HG03060 (cell line): Measurements from ENCODE around the gene COL1A2.
A peak's percentile ranks its signal among the peaks of the same experiment; 100 is the strongest.

Experiments used
- ATAC-seq: cut with Tn5 transposase; IDR thresholded peaks from one replicate; pipeline ENCODE4 v1.9.1; 2021; ENCODE audit warnings: low read depth, moderate number of reproducible peaks; ENCODE audit not compliant: unreplicated experiment

The COL1A2 gene

DNA sequence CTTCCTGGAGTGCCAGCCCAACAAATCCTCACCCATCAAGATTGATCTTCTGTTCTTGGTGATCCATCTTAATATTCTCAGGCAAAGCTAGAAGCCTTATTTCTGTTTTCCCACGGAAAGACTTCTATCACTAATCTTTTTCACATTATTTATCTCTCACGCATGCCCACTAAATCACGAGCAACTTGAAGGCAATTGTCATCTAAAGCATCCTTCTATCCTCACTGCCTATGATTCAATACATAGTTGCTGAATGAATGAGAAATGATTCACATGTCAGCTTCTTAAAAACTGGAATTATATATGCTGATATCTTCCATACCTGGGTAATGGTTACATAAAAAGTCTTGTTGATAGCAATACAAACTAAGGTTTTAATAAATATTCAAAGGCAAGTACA is 12.6 kb upstream of the COL1A2 start:
- ATAC-seq, result no peak

DNA sequence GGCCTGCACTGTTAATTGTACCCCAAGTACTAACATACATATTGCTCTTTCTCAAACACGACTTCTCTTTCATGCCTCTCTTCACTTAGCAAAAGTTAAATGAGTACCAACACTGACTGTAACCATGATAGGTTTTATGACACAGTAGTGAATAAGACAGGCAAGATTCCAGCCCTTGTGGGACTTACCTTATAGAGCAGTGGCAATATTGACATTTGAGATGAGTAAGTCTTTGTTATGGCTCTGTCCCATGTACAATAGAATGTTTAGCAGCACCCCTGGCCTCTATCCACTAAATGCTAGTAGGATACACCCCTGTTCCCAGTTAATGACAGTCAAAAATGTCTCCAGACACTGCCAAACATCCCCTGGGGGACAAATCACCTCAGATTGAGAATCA is 11.9 kb upstream of the COL1A2 start:
- ATAC-seq, result no peak

DNA sequence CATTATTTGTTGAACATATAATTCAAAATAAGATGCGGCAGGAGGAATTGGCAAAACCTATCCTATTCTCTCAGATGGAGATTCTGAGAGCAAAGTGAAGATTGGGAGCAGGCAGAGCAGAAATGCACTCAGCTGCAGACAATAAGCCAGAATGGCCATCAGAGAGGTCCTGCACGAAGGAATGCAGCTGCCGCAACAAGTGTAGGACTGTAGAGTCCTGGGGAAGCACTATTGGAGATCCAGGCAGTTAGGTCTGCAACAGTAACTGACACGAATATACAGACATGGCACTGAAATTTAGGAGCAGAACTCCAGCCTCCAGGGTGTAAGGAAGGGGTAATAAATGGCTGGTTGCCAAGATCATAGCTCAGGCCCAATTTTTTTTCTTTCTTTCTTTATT is 10.4 kb upstream of the COL1A2 start:
- ATAC-seq, result no peak

DNA sequence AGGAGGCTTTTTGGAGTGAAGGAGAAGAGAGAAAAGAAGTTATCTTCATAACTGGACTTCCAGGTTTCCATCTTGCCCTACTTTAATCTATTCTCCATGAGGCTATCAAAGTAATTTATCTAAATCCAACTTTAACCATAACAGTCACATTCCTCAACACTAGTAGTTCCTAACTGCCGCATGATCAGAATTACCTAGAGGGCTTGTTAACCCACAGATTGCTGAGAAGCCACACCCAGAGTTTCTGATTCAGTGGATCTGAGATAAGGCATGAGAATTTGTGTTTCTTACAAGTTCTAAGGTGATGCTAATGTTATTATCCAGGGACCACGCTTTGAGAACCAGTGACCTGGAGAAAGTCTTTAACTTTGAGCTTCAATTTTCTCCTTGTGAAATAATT is 8.3 kb upstream of the COL1A2 start:
- no peak for ATAC-seq

DNA sequence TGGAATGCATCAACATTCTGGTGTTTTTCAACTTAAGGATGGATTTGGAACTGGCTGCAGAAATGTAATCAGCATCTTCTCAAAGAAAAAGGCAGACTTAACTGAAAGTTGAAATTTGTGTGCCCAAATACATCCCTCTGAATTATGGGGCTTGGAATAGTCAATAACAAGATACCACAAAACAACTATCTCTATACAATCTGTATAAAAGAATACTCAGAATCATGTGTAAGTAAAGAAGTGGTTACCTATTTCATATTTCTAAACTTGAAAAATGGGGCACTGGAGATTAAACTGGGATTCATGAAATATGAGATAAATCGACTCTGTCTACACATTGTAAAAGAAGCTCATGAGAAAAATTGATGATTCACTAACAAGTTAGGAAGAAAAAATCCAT is 6.2 kb upstream of the COL1A2 start:
- ATAC-seq, result no peak

DNA sequence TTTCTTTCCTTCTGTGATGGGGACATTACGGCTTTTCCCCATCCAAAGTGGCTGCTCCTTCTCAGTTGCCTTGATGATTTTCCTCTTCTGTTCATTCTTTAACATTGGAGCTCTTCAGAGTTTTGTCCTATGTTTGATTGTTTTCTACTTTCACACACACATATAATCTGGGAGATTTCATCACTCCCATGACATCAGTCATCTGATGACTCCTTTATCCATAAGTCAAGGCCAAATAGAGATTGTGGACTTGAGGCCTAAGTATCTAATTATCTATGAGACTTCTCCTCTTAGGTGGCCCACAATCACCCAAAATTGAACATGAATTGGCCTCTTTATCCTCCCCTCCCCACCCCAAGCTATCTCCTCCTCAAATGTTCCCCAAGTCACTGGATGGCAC is 5.3 kb upstream of the COL1A2 start:
- ATAC-seq, result no peak

DNA sequence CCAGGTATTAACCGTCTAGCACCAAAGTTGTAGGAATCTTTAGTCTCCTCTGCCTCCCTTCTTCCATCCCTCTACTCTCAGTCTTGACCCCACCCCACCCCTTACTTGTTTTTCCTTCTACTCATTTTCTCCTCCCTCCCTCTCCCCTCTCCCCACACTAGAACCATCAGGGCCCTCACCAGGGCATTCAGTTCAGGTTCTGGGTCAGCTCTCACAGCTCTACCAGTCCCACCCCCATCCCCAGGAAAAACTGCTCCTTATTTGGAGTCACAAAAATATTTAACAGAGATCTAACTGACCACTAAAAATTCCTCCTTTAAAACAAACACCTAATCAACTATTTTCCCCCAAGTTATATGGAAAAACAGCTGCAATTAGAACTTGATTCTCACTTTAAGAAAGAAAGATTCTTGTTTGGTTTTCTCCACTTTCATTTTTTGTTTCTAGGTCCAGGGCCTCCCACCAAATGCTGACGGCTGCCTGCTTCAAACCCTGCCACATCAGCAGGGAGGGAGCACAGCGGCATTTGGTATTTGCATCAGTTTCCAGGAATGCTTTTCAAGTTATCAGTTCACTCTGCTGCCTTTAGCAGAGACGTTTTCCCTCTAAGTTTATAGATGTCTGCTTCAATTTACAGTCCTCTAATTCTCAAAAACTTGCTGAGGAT is 2.8 kb upstream of the COL1A2 start:
- no peak for ATAC-seq

DNA sequence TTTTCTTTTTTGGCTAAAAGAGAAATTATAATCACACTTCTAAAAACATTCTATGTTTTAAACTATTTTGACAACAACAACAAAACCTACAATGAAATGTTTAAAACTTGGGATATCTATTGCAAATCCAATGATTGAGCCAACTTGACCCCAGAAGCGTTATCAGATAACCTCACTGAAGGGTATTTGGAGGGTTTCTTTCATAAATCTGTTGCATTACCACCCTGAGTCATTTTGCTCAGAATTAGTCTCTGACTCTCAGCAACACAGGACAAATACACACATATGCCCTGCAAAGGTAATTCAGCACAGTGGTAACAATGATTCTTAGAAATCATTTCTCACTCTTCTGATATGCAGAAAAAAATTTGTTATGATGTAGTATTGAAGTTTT is 2.3 kb upstream of the COL1A2 start:
- no peak for ATAC-seq

DNA sequence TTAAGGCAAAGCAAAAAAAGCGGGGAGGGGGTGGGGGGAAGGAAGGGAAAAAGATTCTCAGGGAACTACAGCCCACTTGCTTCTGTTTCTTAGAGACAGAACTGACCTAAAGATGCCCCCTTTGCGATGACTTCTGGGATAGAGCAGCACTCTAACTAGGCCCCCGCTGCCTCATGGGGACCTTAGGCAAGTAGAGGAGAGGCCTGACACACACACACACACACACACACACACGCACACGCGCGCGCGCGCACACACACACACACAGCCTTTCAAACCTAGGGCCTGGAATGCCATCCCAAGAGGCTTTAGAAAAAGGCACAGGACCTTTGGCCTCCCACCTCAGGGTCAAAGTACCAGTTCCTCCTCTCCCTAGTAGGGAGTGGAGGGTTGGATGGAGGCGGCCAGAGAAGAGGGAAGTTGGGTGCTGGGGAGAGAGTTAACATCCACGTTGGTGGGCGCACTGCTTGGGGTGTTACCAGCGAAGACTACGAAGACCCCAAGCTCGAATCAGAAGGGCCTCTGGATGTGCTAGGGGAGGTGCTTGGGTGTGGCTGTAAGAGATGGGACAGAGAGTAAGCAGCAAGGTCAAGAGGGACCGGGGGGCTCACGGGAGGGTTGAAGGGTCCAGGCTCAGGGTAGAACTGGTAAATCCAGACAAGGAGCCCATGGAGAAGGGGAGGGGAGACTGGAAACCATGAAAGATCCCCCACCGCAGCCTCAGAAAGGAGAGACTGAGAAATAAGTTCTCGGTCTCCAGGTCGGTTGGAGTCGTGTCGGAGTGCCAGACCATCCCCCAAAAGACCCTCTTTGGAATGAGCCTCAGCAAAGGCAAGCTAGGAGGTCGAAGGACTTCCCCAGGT is 1.2 kb upstream of the COL1A2 start:
- no peak for ATAC-seq

DNA sequence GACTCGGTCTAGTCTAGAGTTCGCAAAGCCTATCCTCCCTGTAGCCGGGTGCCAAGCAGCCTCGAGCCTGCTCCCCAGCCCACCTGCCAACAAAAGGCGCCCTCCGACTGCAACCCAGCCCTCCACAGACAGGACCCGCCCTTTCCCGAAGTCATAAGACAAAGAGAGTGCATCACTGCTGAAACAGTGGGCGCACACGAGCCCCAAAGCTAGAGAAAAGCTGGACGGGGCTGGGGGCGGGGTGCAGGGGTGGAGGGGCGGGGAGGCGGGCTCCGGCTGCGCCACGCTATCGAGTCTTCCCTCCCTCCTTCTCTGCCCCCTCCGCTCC is 622 bp upstream of the COL1A2 start:
- ATAC-seq, result no peak

DNA sequence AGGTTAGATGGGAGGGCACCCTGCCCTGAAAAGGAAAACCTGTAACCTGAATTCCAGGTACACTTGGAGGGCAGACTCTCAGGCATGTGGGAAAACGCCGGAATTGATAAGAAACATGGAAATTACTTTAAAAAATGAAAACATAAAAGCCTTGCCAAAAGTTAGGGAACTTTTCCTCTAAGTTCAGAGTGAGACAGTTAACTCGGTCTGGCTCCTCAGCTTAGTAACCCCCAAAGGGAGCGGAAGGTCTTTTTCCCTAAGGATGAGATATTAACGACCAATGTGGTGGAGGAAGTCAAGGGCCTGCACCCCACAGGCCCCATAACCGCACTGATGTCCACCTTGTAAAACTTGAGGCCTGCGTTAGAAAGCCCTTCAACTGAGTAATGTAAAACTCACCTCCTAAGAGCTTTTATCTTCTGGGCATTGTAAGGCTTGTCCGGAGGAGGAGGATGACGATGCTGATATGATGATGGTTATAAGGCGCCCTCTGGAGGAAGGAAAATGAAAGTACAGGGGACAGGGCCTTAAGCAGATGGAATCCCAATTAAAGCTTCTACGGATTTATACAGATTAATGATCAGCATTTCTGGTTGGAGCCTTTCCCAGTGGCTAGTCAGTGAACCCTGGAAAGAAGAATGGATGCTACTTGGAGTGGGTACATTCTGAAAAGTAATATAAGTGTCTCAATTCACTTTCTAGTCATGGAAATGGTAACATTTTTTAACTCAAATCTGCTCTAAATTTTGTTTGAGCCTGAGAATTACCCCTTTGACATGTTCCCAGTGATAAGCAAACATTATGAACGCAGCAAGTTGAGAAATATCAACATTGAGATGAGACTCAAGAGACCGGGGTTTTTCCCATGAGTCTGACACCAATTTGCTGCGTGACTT is 694 bp downstream of the COL1A2 start:
- peak; percentile 83 for ATAC-seq

DNA sequence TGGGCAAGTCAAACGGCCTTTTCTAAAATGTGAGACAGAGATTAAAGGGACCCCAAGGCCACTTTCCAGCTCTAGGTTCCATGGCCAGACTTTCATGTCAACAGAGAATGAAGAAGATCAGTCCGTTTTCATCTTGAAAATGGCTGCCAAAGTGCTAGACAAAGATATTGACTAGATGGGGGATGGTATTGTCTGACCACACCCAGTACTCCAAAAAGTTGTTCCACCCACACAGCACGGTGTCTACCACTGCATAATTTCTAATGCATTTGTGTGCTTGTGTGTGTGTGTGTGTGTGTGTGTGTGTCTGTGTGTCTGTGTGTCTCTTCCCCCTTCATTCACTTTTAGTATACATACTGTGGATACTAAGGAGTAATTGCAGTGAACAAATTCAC is 1.3 kb downstream of the COL1A2 start:
- ATAC-seq, result no peak

DNA sequence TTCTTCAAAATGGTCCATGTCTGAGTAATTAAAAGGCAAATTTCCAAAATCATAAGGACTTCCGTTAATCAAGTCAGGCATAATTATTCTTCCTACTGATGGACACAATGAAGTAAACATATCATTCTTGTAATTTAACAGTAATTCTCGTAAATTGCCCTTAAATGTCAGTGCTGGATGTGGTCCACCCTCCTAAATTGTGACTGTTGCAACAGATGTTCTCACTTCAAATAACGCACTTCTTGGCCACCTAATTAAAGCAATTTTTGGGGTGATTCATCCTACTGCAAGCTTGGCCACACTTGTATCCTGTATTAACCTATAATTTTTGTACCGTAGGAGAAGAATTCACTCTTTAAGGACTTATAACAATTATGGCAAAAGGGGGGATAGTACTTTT is 1.9 kb downstream of the COL1A2 start:
- no peak for ATAC-seq

DNA sequence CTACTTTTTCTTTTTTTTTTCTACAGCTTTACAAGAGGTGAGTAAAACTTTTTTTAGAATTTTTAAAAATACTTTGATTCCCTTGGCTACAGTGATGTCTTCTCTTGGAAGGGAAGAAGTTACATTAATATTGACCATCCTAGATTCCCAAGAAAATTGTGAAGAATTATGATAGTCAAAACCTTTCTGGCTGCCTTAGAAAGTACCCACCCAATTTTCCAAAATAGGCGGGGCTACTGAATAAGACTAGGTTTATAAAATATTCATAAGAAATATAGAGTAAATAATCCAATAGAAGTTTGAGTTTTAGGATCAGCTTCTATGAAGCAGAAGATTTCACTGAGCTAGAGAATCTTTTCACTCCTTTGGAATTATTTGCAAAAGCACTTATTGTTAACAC is 3.0 kb downstream of the COL1A2 start:
- no peak for ATAC-seq

DNA sequence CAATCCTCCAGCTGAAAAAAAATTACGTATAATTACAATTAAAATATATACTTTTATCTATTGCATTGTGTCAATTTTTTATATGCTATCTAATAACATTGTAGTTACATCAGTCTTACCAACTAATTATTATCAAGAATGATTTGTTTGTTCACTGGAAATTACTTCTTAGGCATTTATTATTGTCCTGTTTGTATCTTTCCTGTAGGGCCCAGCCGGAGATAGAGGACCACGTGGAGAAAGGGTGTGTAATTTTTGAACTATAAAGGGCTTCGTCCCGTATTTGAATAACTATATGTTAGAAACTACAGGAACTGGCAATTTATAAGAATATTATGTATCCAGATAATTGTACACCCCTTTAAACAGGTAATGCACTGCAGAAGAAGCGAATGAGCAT is 4.1 kb downstream of the COL1A2 start:
- no peak for ATAC-seq

DNA sequence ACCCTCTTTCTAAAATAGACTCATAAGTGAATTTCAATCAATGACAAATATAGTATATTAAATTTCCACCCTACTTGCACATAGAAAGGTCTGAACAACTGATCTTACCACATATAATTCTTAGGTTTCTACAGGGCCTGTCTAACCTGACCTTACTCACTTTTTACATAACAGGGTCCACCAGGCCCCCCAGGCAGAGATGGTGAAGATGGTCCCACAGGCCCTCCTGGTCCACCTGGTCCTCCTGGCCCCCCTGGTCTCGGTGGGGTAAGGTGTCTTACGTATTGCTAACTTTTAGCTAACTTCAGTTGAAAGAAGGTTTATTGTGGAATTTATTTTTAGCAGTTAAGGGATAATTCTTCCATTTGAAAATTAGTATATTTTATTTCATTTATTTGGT is 5.3 kb downstream of the COL1A2 start:
- no peak for ATAC-seq

DNA sequence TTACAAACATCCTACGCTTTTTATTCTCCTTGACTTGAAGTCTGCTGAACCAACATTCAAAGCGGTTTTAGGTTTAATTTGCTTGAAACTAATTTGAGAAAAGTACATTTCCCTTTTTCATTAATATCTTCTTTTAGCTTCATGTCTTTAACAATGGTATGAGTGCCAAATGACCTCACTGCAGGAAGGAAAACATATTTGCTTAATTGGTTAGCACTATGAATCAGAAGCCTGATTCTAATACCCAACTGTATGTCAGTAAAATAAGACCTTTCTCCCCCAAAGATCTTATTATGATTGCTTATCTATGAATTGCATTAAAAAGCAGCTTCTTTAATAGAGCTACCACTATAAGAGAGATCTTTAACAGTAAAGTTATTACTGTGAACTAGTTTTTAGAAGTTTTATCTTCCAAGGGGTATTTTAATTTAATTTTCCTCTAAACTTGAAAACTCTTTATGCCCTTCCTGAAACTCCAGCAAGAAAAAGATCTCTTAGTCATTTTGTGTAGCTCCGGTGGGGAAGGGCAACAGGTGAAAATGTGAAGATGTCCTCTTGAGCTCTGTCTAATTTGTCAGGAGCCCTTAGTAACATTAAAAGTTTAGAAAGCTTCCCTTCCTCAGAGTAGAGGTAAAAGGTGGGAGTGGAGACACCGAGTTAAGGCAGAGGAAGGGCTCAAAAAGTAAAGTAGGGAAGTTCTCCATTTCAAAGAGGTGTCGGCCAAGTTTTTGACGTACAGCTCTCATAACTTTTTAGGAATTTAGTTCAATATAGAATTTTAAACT is 6.1 kb downstream of the COL1A2 start:
- no peak for ATAC-seq

DNA sequence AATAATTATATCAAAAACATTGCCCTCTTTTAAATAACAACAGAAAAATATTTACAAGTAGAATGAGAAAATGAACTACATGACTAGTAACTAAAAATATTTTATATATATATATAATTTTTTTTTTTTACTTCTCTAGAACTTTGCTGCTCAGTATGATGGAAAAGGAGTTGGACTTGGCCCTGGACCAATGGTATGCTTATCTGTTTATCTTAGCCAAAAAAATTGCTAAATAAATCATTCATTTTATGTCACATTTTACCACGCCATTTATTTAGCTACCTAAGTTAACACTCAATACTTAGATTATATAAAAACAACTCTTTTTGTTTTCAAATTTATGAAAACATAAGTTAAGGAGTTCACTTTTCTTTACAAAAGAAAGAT is 6.7 kb downstream of the COL1A2 start:
- no peak for ATAC-seq

DNA sequence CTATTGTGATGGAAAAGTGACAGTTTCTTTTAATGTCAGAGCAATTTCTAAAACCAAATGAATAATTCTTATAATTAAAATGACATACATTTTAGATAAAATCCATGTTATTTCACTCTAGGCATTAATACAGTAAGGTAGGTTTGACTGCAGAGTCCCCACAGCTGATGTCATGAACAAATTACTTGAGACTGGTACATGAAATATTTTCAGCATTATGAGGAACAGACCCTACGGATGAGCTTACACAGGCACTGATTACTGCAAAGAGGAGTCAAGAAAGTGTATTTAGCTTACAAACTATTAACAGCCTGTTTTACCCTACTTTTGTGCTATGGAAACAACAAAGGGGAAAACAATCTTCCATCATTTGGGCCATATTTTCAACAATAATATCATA is 8.9 kb downstream of the COL1A2 start:
- ATAC-seq, result no peak

DNA sequence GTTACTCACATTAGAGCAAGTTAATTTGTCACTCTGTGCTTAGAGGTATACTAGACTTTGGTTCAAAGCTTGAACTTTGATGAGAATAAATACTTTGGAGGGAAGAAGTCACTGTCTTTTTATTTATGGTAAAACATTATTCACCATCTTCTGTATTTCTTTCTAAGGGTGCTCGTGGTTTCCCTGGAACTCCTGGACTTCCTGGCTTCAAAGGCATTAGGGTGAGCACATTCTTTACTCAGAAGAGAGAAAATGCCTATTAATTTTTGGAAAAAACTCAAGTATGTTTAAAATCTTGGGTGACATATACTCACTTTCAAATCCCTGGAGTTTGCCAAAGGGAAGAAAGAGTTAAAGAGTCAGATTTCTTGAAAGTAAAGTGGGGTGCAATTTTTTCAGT is 10.8 kb downstream of the COL1A2 start:
- no peak for ATAC-seq

DNA sequence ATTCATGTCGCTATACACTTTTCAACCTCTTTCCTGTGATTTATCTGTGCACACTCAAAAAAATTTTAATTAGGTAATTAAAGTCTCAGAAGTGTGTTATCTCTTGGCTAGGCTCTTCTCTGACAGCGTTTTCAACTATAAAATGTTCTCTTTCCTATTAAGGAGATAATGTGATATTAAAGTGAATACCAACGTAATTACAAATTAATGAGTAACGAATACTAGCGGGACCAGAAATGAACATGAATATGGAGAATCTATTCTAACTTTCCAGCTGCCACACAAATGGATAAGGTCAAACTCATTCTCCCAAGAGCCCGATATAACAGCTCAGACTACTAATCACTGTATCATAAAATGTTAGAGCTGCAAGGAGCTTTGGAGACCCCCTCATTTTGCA is 12.0 kb downstream of the COL1A2 start:
- ATAC-seq, result no peak
